Effector memory CD4-positive, alpha-beta T cell (primary cell): Measurements from ENCODE around the gene LRRFIP1.

Experiments used
- DNase-seq, 3 donors: peaks; one replicate each; pipeline ENCODE4 v3.0.0-alpha.2; 2020
- H3K27ac ChIP-seq: 2 replicates; pipeline ENCODE4 v1.7.0; 2013; ENCODE audit warnings: mild to moderate bottlenecking, low read length, moderate library complexity; ENCODE audit not compliant: insufficient read depth, poor library complexity, severe bottlenecking
- H3K27me3 ChIP-seq: replicated peaks from 2 replicates; pipeline ENCODE4 v1.7.0; 2013; ENCODE audit warnings: mild to moderate bottlenecking, low read length; ENCODE audit not compliant: insufficient read depth, control insufficient read depth, poor library complexity, severe bottlenecking
- H3K36me3 ChIP-seq: 2 replicates; pipeline ENCODE4 v1.7.0; 2013; ENCODE audit warnings: mild to moderate bottlenecking, low read length, moderate library complexity; ENCODE audit not compliant: control insufficient read depth, insufficient read depth
- H3K4me1 ChIP-seq: 2 replicates; pipeline ENCODE4 v1.7.0; 2013; ENCODE audit warnings: low read length, mild to moderate bottlenecking; ENCODE audit not compliant: control insufficient read depth, insufficient read depth, poor library complexity, severe bottlenecking
- H3K4me3 ChIP-seq: 2 replicates; pipeline ENCODE4 v1.7.0; 2013; ENCODE audit warnings: low read length, low read depth, mild to moderate bottlenecking; ENCODE audit not compliant: insufficient read depth, poor library complexity, severe bottlenecking
- H3K9me3 ChIP-seq: 2 replicates; pipeline ENCODE4 v1.7.0; 2013; ENCODE audit warnings: mild to moderate bottlenecking, low read length, moderate library complexity; ENCODE audit not compliant: control insufficient read depth

Gene LRRFIP1

DNA sequence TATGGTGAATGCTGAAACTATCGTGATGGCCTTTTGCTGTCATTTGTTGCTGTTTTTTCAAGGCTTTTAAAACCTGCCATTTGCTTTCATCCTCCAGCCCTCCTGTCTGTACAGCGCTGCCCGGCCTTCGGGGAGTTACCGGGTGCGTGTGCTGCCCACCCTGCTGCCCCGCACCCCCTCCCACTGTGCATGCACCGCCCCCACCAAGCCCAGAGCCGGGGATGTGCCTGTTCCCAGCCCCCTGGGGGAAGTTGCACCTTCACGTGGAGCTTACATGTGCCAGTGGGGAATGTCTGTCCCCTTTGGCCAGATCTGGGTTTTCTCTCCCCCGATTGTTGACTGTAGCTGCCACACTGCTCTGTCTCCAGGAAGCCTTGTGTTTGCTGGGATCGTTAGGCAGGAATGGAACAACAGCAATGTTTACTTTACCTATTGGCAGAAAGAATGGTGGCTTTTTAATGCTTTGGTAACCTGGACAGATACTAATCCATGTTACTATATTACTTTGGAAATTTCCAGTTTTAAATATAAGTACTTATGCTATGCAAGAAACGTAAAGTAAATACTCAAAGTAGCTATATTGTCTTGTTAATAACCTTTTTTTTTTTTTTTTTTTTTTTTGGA is 106.4 kb downstream of the LRRFIP1 start:
- peaks cover 39% of the 10 kb centered on the region for H3K36me3 ChIP-seq
- no peak overlapping the region for H3K4me3 ChIP-seq
- DNase-seq = no peak
- H3K27ac ChIP-seq = no peak overlapping the region
- peaks cover 36% of the 10 kb centered on the region for H3K4me1 ChIP-seq
- no peaks in the 10 kb centered on the region for H3K27me3 ChIP-seq
- H3K9me3 ChIP-seq = no peaks in the 10 kb centered on the region

- H3K9me3 ChIP-seq = no peaks in the 10 kb centered on the region
- H3K27ac ChIP-seq = no peak overlapping the region
- H3K4me1 ChIP-seq = peaks cover 35% of the 10 kb centered on the region
- no peak for DNase-seq
- H3K36me3 ChIP-seq = peaks cover 43% of the 10 kb centered on the region
- no peak overlapping the region for H3K4me3 ChIP-seq
- H3K27me3 ChIP-seq = no peaks in the 10 kb centered on the region
Observed at GRCh38 chr2:237734905-237735623, 107.7 kb downstream of the LRRFIP1 start.

DNA sequence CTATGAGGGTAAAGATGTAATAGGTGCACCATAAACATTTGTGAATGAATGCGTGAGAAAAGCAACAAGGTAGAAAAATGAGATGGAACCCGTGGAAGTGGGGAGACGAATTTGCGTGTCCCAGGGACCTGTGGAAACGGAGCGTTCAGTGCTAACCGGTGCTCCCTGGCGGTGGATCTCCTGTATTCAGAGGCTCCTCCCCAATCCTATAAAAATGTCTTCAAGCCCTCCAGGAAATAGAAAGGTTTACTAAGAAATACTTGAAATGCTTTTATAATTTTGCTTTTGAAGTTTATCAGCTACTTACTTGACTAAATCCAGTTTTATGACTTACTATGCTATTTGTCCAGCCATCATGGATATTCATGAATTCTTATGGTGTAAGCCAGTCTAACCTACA is 108.4 kb downstream of the LRRFIP1 start:
- H3K27me3 ChIP-seq = no peaks in the 10 kb centered on the region
- no peaks in the 10 kb centered on the region for H3K9me3 ChIP-seq
- H3K4me1 ChIP-seq = peaks cover 30% of the 10 kb centered on the region
- H3K27ac ChIP-seq = no peak overlapping the region
- no peak for DNase-seq
- H3K4me3 ChIP-seq = no peak overlapping the region
- peaks cover 43% of the 10 kb centered on the region for H3K36me3 ChIP-seq

- H3K36me3 ChIP-seq = peaks cover 43% of the 10 kb centered on the region
- H3K27me3 ChIP-seq = no peaks in the 10 kb centered on the region
- no peak for DNase-seq
- no peak overlapping the region for H3K4me3 ChIP-seq
- no peaks in the 10 kb centered on the region for H3K9me3 ChIP-seq
- H3K27ac ChIP-seq = no peak overlapping the region
- peaks cover 20% of the 10 kb centered on the region for H3K4me1 ChIP-seq
Observed at GRCh38 chr2:237736783-237737182, 109.4 kb downstream of the LRRFIP1 start.

GRCh38 chr2:237737196-237737865 is 109.9 kb downstream of the LRRFIP1 start:
- DNase-seq = no peak
- Histone ChIP-seq H3K9me3 (no peaks in the 10 kb centered on the region), H3K27ac (no peak overlapping the region), H3K36me3 (peaks cover 43% of the 10 kb centered on the region), H3K4me3 (no peak overlapping the region), H3K4me1 (peaks cover 15% of the 10 kb centered on the region), H3K27me3 (no peaks in the 10 kb centered on the region)

DNA sequence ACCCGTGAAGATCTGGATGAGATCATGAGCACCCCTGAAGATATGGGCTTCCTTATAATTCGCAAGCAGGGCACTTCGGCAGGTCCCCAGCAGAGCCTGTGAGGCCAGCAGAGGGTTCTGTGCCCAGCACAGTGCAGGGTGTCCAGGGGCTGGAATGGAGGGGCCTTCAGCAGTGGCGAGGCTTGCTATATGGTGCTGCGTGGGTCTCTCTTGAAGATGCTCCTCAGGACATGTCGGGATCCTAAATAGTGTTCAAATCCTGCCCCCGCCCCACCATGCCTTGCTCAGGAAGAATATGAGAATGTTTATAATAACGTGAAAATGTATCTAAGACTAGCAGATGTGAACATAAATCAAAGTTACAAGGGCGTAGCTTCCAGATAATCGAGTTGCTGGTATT is 110.9 kb downstream of the LRRFIP1 start:
- Histone ChIP-seq H3K4me1 (peaks cover 10% of the 10 kb centered on the region), H3K27ac (no peak overlapping the region), H3K4me3 (no peak overlapping the region), H3K36me3 (peaks cover 43% of the 10 kb centered on the region), H3K27me3 (no peaks in the 10 kb centered on the region), H3K9me3 (no peaks in the 10 kb centered on the region)
- no peak for DNase-seq

GRCh38 chr2:237739101-237739500 is 111.7 kb downstream of the LRRFIP1 start:
- H3K27ac ChIP-seq = no peak overlapping the region
- no peaks in the 10 kb centered on the region for H3K9me3 ChIP-seq
- no peaks in the 10 kb centered on the region for H3K27me3 ChIP-seq
- H3K4me3 ChIP-seq = no peak overlapping the region
- H3K4me1 ChIP-seq = peaks cover 7% of the 10 kb centered on the region
- peaks cover 46% of the 10 kb centered on the region for H3K36me3 ChIP-seq
- no peak for DNase-seq

DNA sequence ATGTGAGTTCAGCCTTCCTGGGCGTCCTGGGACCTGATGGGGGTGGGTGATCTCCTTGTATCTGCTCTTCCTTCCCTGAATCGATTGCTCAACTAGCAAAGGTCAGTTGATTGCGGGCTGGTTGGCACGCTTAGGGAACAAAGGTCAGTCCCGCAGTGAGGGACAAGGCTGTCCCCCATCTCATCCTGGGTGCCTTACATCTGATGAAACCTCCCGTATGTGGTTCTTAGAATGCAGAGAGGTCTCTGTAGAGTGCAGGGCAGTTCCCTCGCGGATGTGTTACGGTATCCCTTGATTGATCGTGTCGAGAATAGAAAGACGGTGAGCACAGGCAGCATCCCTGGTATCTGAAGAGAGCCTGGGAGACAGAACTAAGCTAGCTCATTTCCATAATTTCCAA is 114.8 kb downstream of the LRRFIP1 start:
- DNase-seq = no peak
- Histone ChIP-seq H3K27me3 (no peaks in the 10 kb centered on the region), H3K27ac (no peak overlapping the region), H3K4me1 (peaks cover 8% of the 10 kb centered on the region), H3K9me3 (no peaks in the 10 kb centered on the region), H3K36me3 (peaks cover 24% of the 10 kb centered on the region), H3K4me3 (no peak overlapping the region)

DNA sequence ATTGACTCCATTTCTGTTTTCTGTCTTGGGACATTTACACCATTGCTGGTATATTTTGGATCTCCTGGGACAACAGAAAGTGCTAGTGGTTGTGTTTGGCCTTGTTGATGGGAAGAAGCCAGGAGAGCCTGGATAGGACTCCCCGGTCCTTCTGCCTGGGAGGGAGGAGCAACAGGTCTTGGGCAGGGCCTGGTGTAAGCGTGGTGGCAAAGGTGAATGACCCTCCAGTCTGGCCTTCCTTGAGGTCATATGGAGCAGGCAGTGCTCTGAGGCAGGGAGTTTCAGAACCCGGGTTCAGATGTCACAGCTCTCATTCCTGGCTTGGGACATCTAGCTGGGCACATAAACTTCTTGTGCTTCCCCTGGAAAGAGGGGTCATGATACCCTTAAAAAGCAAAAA is 115.2 kb downstream of the LRRFIP1 start:
- DNase-seq = no peak
- H3K4me3 ChIP-seq = no peak overlapping the region
- H3K36me3 ChIP-seq = peaks cover 24% of the 10 kb centered on the region
- no peaks in the 10 kb centered on the region for H3K9me3 ChIP-seq
- H3K27ac ChIP-seq = peak overlapping the region; percentile 9
- H3K27me3 ChIP-seq = no peaks in the 10 kb centered on the region
- H3K4me1 ChIP-seq = peaks cover 8% of the 10 kb centered on the region

GRCh38 chr2:237743024-237743423 is 115.6 kb downstream of the LRRFIP1 start:
- Histone ChIP-seq H3K4me1 (peaks cover 8% of the 10 kb centered on the region), H3K27ac (peak overlapping the region; percentile 9), H3K9me3 (no peaks in the 10 kb centered on the region), H3K4me3 (no peak overlapping the region), H3K36me3 (peaks cover 24% of the 10 kb centered on the region), H3K27me3 (no peaks in the 10 kb centered on the region)
- DNase-seq = no peak
